Activated CD8-positive, alpha-beta T cell treated with anti-CD3 and anti-CD28 coated beads for 36 hours (primary cell): ENCODE measurements around the gene RAPGEF1. TPM values are rescaled to one million over a fixed set of nuclear protein-coding genes. Genes with fewer than 3 reads are reported as not detected.
A peak's percentile ranks its signal among the peaks of the same experiment; 100 is the strongest.

Experiments
- ATAC-seq: fragments of 200-7000 bp; cut with Tn5 transposase; one replicate; pipeline ENCODE4 v1.10.0; 2021; ENCODE audit warnings: mild to moderate bottlenecking, moderate library complexity
- CTCF ChIA-PET: fragments of 350-600 bp; sonication (Branson Sonifier 250); formaldehyde crosslinking; loops from one replicate; lab custom pipeline; 2021; ENCODE audit warnings: antibody characterized with exemption; lab: Charles Lee
- POLR2A ChIA-PET: fragments of 350-600 bp; sonication (Branson Sonifier 250); formaldehyde crosslinking; loops from one replicate; lab custom pipeline; 2021; ENCODE audit warnings: antibody characterized with exemption; lab: Charles Lee
- DNase-seq: peaks from one replicate; pipeline ENCODE4 v3.0.0-alpha.2; 2020
- H3K27ac Mint-ChIP-seq: one replicate; pipeline ENCODE4 v1.8.0; 2021; ENCODE audit warnings: mild to moderate bottlenecking, mixed read lengths
- H3K27me3 Mint-ChIP-seq: one replicate; pipeline ENCODE4 v1.8.0; 2021; ENCODE audit warnings: mixed read lengths
- H3K36me3 Mint-ChIP-seq: one replicate; pipeline ENCODE4 v1.8.0; 2021; ENCODE audit warnings: low read depth, mixed read lengths
- H3K4me1 Mint-ChIP-seq: one replicate; pipeline ENCODE4 v1.8.0; 2021; ENCODE audit warnings: low read depth, mixed read lengths
- H3K4me3 Mint-ChIP-seq: one replicate; pipeline ENCODE4 v1.8.0; 2021; ENCODE audit warnings: mild to moderate bottlenecking, moderate library complexity, mixed read lengths
- H3K9me3 Mint-ChIP-seq: one replicate; pipeline ENCODE4 v1.8.0; 2021; ENCODE audit warnings: mixed read lengths
- intact Hi-C: fragments of 100-400 bp; cut with micrococcal nuclease; formaldehyde crosslinking; loops from one replicate; pipeline ENCODE4 v1.10.0; 2022
- total RNA-seq, 2 experiments: library from RNA; stranded (reverse); gene quantifications; one replicate each; pipeline ENCODE4 v1.2.3, GENCODE V29; 2021
- TF ChIP-seq, protein P1 (sequence below): fragments of 200-600 bp; IDR thresholded peaks from one replicate; pipeline ENCODE4 v1.8.0; 2022; ENCODE audit warnings: antibody characterized with exemption, mild to moderate bottlenecking

RAPGEF1 gene
- total RNA-seq, 2 experiments from 2014 or later = 84.5 to 85.2 TPM

DNA sequence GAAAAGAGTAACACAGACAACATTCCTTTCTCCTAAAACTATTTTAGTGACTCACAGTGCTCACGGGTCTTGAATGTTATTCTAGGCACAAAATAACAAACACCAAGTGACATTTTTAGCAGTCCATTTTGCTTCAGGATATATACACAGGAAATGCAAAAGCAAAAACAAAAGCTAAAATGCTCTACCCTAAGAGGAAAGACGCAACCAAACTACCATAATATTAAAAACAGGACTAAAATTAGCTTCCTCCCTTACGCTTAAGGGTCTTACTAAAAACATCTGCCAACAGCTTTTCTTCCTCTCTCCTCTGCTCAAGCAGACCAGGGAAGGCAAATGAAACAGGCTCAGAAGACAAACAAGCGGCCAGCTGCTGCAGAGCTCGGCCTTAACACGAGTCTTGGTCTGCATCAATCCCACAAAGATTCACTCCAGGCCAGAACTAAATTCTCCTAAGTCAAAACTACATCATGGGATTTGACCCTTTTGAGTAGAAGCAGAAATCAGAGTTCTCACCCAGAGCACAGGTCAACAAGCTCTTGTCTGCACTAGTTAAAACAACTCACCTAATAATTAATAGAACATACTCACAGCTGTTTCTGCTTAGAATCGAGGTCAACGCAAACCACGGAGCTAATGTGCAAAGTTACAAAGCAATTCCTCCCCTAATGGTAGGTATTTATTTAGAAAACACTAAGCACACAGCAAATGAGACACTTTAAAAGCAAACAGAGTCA, 62.3 kb downstream of the RAPGEF1 start:
- H3K27ac Mint-ChIP-seq = peak overlapping the region; percentile 94
- peaks cover 83% of the 10 kb centered on the region for H3K4me1 Mint-ChIP-seq
- no peak for DNase-seq
- H3K36me3 Mint-ChIP-seq = peaks cover 11% of the 10 kb centered on the region
- H3K9me3 Mint-ChIP-seq = no peaks in the 10 kb centered on the region
- no peaks in the 10 kb centered on the region for H3K27me3 Mint-ChIP-seq
- ATAC-seq = no peak
- ChIA-PET CTCF (interaction anchor here (1.0 to 4.7 kb wide), 14 partner anchors 11 to 328 kb away, joined by 3 to 35 read pairs (median 6); partner anchors contain the start of gene RAPGEF1), POLR2A (interaction anchor here (0.9 to 6.9 kb wide), 11 partner anchors 10 to 66 kb away, joined by 3 to 47 read pairs (median 4); partner anchors contain the start of gene RAPGEF1)
- peak overlapping the region; percentile 64 for H3K4me3 Mint-ChIP-seq
- intact Hi-C loops = no loop called here
- TF ChIP-seq, protein P1, sequence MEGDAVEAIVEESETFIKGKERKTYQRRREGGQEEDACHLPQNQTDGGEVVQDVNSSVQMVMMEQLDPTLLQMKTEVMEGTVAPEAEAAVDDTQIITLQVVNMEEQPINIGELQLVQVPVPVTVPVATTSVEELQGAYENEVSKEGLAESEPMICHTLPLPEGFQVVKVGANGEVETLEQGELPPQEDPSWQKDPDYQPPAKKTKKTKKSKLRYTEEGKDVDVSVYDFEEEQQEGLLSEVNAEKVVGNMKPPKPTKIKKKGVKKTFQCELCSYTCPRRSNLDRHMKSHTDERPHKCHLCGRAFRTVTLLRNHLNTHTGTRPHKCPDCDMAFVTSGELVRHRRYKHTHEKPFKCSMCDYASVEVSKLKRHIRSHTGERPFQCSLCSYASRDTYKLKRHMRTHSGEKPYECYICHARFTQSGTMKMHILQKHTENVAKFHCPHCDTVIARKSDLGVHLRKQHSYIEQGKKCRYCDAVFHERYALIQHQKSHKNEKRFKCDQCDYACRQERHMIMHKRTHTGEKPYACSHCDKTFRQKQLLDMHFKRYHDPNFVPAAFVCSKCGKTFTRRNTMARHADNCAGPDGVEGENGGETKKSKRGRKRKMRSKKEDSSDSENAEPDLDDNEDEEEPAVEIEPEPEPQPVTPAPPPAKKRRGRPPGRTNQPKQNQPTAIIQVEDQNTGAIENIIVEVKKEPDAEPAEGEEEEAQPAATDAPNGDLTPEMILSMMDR = no peak

- ATAC-seq (no peak), DNase-seq (no peak)
- CTCF ChIA-PET = interaction anchor here (1.1 to 4.7 kb wide), 10 partner anchors 10 to 327 kb away, joined by 3 to 35 read pairs (median 6); partner anchors contain the start of gene RAPGEF1
- TF ChIP-seq, protein P1 = no peak
- peak overlapping the region; percentile 94 for H3K27ac Mint-ChIP-seq
- peaks cover 11% of the 10 kb centered on the region for H3K36me3 Mint-ChIP-seq
- no peaks in the 10 kb centered on the region for H3K9me3 Mint-ChIP-seq
- intact Hi-C loops = no loop called here
- H3K4me1 Mint-ChIP-seq = peaks cover 84% of the 10 kb centered on the region
- H3K4me3 Mint-ChIP-seq = peak overlapping the region; percentile 64
- POLR2A ChIA-PET = interaction anchor here (1.1 to 6.9 kb wide), 8 partner anchors 10 to 66 kb away, joined by 3 to 47 read pairs (median 17); partner anchors contain the start of gene RAPGEF1
- H3K27me3 Mint-ChIP-seq = no peaks in the 10 kb centered on the region
These were observed 62.8 kb downstream of the RAPGEF1 start for GRCh38 chr9:131677049-131677443.

- TF ChIP-seq, protein P1 = no peak
- peaks cover 83% of the 10 kb centered on the region for H3K4me1 Mint-ChIP-seq
- H3K36me3 Mint-ChIP-seq = peaks cover 13% of the 10 kb centered on the region
- DNase-seq (peak; percentile 54), ATAC-seq (peak; percentile 25)
- POLR2A ChIA-PET = interaction anchor here (1.1 to 6.9 kb wide), 7 partner anchors 9 to 67 kb away, joined by 3 to 47 read pairs (median 18); partner anchors contain the start of gene RAPGEF1
- CTCF ChIA-PET = interaction anchor here (1.2 to 4.7 kb wide), 5 partner anchors 10 to 85 kb away, joined by 3 to 35 read pairs (median 6); partner anchors contain the start of gene RAPGEF1
- no peaks in the 10 kb centered on the region for H3K9me3 Mint-ChIP-seq
- peak overlapping the region; percentile 64 for H3K4me3 Mint-ChIP-seq
- no peaks in the 10 kb centered on the region for H3K27me3 Mint-ChIP-seq
- intact Hi-C loops = no loop called here
- H3K27ac Mint-ChIP-seq = peak overlapping the region; percentile 94
These were observed 63.4 kb downstream of the RAPGEF1 start for GRCh38 chr9:131676431-131676972.

- intact Hi-C loops = no loop called here
- DNase-seq (no peak), ATAC-seq (no peak)
- ChIA-PET CTCF (interaction anchor here (0.6 to 1.7 kb wide), 5 partner anchors 16 to 408 kb away, joined by 3 to 8 read pairs (median 4); partner anchors contain the start of gene RAPGEF1), POLR2A (interaction anchor here (0.5 to 6.9 kb wide), 5 partner anchors 16 to 64 kb away, joined by 3 to 38 read pairs (median 7); partner anchors contain the start of gene RAPGEF1)
- H3K27ac Mint-ChIP-seq = peak overlapping the region; percentile 94
- H3K4me3 Mint-ChIP-seq = peak overlapping the region; percentile 64
- peaks cover 88% of the 10 kb centered on the region for H3K4me1 Mint-ChIP-seq
- H3K27me3 Mint-ChIP-seq = no peaks in the 10 kb centered on the region
- H3K9me3 Mint-ChIP-seq = no peaks in the 10 kb centered on the region
- H3K36me3 Mint-ChIP-seq = peaks cover 15% of the 10 kb centered on the region
- TF ChIP-seq, protein P1 = no peak
These were observed 64.3 kb downstream of the RAPGEF1 start for GRCh38 chr9:131675437-131676022.
